ENCODE results near the gene ANKLE1. TPM values are rescaled to one million over a fixed set of nuclear protein-coding genes. Genes with fewer than 3 reads are reported as not detected.

ANKLE1 gene
- total RNA-seq, 1 donor from 2014 or later, result 4.9 TPM

DNA sequence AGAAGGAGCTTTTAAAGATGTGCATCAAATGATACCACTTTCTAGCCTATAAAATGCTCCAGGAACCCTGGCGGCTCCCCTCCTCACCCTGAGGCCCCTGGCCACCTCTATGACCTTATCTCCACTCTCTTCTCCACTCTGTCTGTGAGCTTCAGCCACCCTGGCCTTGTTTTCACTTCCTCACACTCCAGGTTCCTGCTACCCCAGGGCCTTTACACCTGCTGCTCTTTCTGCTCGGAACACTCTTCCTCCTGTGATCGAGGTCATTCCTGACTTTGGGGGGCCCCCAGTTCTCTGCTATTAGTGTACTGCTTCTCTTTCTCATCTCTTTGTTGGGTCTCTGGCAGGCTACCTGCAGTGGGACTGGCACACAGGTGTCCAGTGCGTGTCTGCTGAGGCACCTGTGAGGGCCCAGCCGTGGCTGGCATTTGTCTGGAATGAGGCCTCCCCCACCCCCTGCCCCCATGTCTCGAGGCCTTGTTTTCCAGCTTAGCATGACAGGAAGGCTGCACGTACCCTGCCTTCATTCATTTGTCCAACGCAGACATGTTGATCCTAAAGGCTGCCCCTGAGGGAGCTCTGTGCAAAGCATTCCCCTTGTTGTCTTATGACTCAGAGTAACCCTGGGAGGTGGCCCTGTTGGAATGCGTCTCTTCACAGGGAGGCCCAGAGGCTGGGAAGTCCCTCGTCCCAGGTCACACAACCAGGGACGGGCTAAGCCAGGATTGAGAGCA is 29.9 kb downstream of the ANKLE1 start:
- Mint-ChIP-seq H3K4me3 (peak overlapping the region; percentile 77), H3K27ac (ENCODE audit: unreplicated experiment) (no peak overlapping the region), H3K9me3 (no peaks in the 10 kb centered on the region), H3K36me3 (ENCODE audit: low read depth) (no peaks in the 10 kb centered on the region), H3K27me3 (ENCODE audit: low read depth) (no peaks in the 10 kb centered on the region), H3K4me1 (peaks cover 30% of the 10 kb centered on the region)
- TF ChIP-seq, protein P1, sequence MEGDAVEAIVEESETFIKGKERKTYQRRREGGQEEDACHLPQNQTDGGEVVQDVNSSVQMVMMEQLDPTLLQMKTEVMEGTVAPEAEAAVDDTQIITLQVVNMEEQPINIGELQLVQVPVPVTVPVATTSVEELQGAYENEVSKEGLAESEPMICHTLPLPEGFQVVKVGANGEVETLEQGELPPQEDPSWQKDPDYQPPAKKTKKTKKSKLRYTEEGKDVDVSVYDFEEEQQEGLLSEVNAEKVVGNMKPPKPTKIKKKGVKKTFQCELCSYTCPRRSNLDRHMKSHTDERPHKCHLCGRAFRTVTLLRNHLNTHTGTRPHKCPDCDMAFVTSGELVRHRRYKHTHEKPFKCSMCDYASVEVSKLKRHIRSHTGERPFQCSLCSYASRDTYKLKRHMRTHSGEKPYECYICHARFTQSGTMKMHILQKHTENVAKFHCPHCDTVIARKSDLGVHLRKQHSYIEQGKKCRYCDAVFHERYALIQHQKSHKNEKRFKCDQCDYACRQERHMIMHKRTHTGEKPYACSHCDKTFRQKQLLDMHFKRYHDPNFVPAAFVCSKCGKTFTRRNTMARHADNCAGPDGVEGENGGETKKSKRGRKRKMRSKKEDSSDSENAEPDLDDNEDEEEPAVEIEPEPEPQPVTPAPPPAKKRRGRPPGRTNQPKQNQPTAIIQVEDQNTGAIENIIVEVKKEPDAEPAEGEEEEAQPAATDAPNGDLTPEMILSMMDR (conservative IDR thresholded peaks at IDR 0.05), result no peak
- no peak for DNase-seq (ENCODE audit: low read depth, low spot score)

DNA sequence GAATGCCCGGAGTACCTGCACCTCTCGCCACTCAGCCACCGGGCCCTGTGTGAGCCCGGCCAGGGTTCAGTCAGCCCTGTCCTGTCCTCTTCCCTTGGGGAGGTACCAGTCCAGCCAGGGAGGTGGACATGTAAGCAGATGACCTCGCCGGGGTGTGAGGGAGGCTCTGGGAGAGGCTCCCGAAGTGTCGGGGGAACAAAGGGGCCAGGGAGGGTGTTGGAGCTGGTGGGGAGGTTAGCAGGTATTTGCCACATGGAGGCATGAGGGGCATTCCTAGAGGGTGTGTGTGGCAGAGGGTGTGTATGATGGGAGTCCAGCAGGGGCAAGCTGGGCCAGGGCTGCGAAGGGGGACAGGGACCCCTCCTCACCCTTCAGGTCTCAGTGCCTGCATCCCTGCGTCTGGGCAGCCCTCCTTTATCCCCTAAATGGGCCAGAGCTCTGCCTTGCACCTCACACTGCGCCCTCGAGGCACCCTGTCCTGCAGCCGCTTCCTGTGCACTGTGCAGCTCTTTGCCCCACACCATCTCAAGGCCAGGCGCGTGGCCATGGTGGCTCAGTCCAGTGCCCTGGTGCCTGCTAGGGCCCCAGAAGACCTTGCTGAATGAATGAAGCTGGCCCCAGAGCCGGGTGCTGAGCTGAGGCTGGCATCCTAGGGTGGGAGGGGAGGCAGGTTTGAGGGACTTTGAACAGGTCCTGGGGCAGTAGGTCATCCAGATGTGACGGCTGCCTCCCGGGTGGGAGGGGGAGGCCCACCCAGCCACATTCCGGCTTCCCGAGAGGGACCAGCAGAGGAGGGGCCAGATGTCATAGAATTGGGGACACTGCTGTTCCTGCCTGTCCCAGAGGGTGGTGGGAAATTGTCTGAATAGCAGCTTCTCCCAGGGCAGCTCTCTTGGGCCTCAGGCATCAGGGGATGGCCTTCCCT is 30.8 kb downstream of the ANKLE1 start:
- Mint-ChIP-seq H3K4me1 (peaks cover 29% of the 10 kb centered on the region), H3K4me3 (peak overlapping the region; percentile 77), H3K27ac (ENCODE audit: unreplicated experiment) (no peak overlapping the region)

DNA sequence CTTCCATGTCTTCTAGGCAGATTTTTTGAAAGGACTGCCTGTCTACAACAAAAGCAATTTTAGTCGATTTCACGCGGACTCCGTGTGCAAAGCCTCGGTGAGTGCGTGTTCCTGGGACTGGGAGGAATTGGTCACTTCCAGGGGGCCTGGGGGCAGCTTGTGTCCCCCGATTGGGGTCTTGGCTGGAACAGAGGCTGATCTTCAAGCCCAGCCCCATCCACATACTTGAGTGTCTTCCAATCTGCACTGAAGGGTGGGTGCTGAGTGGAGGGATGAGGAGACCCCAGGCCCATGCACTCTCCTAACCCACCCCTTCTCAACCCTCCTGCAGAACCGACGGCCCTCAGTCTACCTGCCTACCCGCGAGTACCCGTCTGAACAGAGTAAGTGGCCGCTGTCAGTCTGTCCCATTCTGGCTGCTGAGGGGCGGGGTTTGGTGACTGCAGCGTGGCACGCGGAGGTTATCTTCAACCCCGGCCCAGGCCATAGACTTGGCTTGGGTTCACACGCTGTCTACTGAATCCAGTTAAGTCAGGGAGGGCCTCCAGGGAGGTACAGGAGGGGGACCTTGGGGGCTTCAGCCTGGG is 32.4 kb downstream of the ANKLE1 start:
- Mint-ChIP-seq H3K27ac (ENCODE audit: unreplicated experiment) (no peak overlapping the region), H3K27me3 (ENCODE audit: low read depth) (no peaks in the 10 kb centered on the region), H3K4me1 (peaks cover 19% of the 10 kb centered on the region), H3K9me3 (no peaks in the 10 kb centered on the region), H3K4me3 (peak overlapping the region; percentile 23), H3K36me3 (ENCODE audit: low read depth) (no peaks in the 10 kb centered on the region)
- TF ChIP-seq, protein P1 (conservative IDR thresholded peaks at IDR 0.05), result no peak
- no peak for DNase-seq (ENCODE audit: low read depth, low spot score)

More for the DNA sequence above, 30.8 kb downstream of the ANKLE1 start:
- no peaks in the 10 kb centered on the region for H3K9me3 Mint-ChIP-seq
- H3K27me3 Mint-ChIP-seq (ENCODE audit: low read depth), result no peaks in the 10 kb centered on the region
- no peaks in the 10 kb centered on the region for H3K36me3 Mint-ChIP-seq (ENCODE audit: low read depth)
- TF ChIP-seq, protein P1 (conservative IDR thresholded peaks at IDR 0.05), result no peak
- no peak for DNase-seq (ENCODE audit: low read depth, low spot score)

DNA sequence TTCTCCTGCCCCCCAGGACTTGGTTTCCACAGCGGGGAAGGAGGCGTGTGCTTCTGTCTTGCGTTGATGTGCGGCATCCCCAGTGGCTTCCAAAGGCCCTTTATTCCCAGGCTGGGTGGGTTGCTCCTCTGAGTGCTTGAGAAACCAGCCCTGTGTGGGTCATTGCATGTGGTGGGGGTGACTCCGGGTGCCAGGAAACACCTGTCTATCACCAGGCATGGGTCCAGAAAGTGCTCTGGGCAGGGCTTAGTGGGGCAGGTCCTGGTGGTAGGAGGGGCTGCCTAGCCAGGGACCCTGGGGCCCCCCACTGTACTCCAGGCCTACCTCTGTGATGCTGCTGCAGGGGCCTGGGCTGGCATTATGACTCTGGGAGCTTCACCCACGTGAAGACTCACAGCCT is 37.3 kb downstream of the ANKLE1 start:
- no peaks in the 10 kb centered on the region for H3K4me1 Mint-ChIP-seq
- H3K27me3 Mint-ChIP-seq (ENCODE audit: low read depth), result no peaks in the 10 kb centered on the region
- H3K36me3 Mint-ChIP-seq (ENCODE audit: low read depth), result no peaks in the 10 kb centered on the region
- H3K4me3 Mint-ChIP-seq, result no peak overlapping the region
- TF ChIP-seq, protein P1 (conservative IDR thresholded peaks at IDR 0.05), result no peak
- H3K9me3 Mint-ChIP-seq, result no peaks in the 10 kb centered on the region
- no peak overlapping the region for H3K27ac Mint-ChIP-seq (ENCODE audit: unreplicated experiment)
- DNase-seq (ENCODE audit: low read depth, low spot score), result no peak

DNA sequence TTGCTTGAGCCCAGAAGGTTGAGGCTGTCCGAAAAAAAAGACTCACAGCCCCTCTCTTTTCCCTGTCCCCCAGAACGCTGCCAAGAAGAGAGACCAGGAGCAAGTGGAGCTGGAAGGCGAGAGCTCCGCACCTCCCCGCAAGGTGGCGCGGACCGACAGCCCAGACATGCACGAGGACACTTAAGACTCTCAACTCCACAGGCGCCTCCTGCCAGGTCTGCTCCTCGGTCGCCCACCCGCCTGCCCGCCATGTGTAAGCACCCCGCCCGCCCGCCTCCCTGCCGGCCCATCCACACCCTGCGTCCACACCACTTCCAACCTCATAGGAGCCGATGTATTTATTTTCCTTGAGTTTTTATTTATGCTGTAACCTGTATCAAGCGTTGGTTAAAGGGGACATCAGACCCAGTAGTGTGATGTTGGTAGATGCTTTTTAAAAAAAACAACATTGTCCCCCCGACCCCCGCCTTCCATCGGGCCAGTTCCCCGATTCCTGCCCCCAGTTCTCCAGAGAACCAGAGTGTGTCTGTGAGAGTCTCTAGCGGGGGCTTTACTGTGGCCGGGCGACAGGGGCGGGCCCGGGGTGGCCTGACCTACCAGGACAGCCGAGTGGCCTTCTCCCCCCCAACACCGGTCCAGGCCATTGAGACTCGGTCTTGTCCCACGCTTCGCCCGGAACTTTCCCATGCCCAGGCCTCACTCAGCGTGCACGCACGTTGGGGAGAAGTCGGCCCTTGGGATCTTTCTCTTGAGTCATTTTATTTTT is 38.0 kb downstream of the ANKLE1 start:
- Mint-ChIP-seq H3K36me3 (ENCODE audit: low read depth) (no peaks in the 10 kb centered on the region), H3K27me3 (ENCODE audit: low read depth) (no peaks in the 10 kb centered on the region), H3K4me3 (no peak overlapping the region), H3K27ac (ENCODE audit: unreplicated experiment) (no peak overlapping the region), H3K4me1 (no peaks in the 10 kb centered on the region), H3K9me3 (no peaks in the 10 kb centered on the region)
- TF ChIP-seq, protein P1 (conservative IDR thresholded peaks at IDR 0.05), result no peak
- DNase-seq (ENCODE audit: low read depth, low spot score), result no peak

Data from neural crest cell (in vitro differentiated cells).